Panc1 (cell line): Measurements from ENCODE around the gene RDH13. TPM values are rescaled to one million over a fixed set of nuclear protein-coding genes. Genes with fewer than 3 reads are reported as not detected.
A peak's percentile ranks its signal among the peaks of the same experiment; 100 is the strongest.

ENCODE experiments used
- ATAC-seq: fragments of 200-7000 bp; cut with Tn5 transposase; 2 replicates; pipeline ENCODE4 v1.9.1; 2020; ENCODE audit warnings: mild to moderate bottlenecking, moderate library complexity
- BruUV-seq: library from RNA; stranded (reverse); fragments of 400-500 nt; replicated peaks from 2 replicates; lab custom pipeline; 2021; lab: Mats Ljungman, UMichigan
- CTCF ChIA-PET: fragments of 300-600 bp; sonication (Branson Sonifier 250); formaldehyde crosslinking; loops from one replicate; lab custom pipeline; 2022; ENCODE audit warnings: antibody characterized with exemption; lab: Charles Lee
- POLR2A ChIA-PET: fragments of 300-600 bp; sonication (Branson Sonifier 250); formaldehyde crosslinking; loops from one replicate; lab custom pipeline; 2022; ENCODE audit warnings: antibody characterized with exemption; lab: Charles Lee
- DNase-seq: peaks from one replicate; pipeline ENCODE4 v3.0.0-alpha.2; 2010; ENCODE audit warnings: low read depth, low spot score
- H3K27ac ChIP-seq: 2 replicates; pipeline ENCODE4 v1.5.1; 2011; ENCODE audit warnings: mild to moderate bottlenecking, low read length, inconsistent platforms
- H3K27me3 ChIP-seq: fragments of 200-500 bp; sonication (Bioruptor generic); 2 replicates; pipeline ENCODE4 v1.6.0; 2014; ENCODE audit warnings: low read length, inconsistent platforms; ENCODE audit not compliant: control insufficient read depth, insufficient read depth
- H3K36me3 ChIP-seq: fragments of 200-500 bp; sonication (Bioruptor generic); 2 replicates; pipeline ENCODE4 v1.5.1; 2014; ENCODE audit warnings: inconsistent platforms, mild to moderate bottlenecking, low read length, moderate library complexity; ENCODE audit not compliant: control insufficient read depth, insufficient read depth
- H3K4me1 ChIP-seq: 2 replicates; pipeline ENCODE4 v1.5.1; 2011; ENCODE audit warnings: inconsistent platforms, mild to moderate bottlenecking, low read length, moderate library complexity; ENCODE audit not compliant: control insufficient read depth, insufficient read depth
- H3K4me3 ChIP-seq, 2 experiments: 2 replicates each; pipeline ENCODE4 v1.5.1; 2011 to 2012; ENCODE audit warnings: low read depth in 2 of 2, low read length in 2 of 2, mild to moderate bottlenecking in 2 of 2, inconsistent platforms in 1 of 2, moderate library complexity in 1 of 2
- H3K9me3 ChIP-seq: fragments of 200-500 bp; sonication (Bioruptor generic); 2 replicates; pipeline ENCODE4 v1.5.1; 2014; ENCODE audit warnings: low read depth, mild to moderate bottlenecking, inconsistent platforms, low read length, moderate library complexity; ENCODE audit not compliant: control insufficient read depth, insufficient read depth
- CTCF ChIP-seq: fragments of 450-650 bp; IDR thresholded peaks from 2 replicates; pipeline ENCODE4 v1.5.1; 2017; ENCODE audit warnings: mild to moderate bottlenecking
- POLR2AphosphoS5 ChIP-seq: IDR thresholded peaks from 2 replicates; pipeline ENCODE4 v1.6.1; 2012; ENCODE audit warnings: mild to moderate bottlenecking, low read depth, low read length, moderate library complexity
- REST ChIP-seq, 2 experiments: IDR thresholded peaks; 2 replicates each; pipeline ENCODE4 v1.6.1; 2011 to 2012; ENCODE audit warnings: low read depth in 2 of 2, control low read depth in 1 of 2, low read length in 1 of 2, mild to moderate bottlenecking in 1 of 2, moderate library complexity in 1 of 2; ENCODE audit not compliant: insufficient read depth in 1 of 2
- SIN3A ChIP-seq: IDR thresholded peaks from 2 replicates; pipeline ENCODE4 v1.6.1; 2012; ENCODE audit warnings: low read depth, mild to moderate bottlenecking, low read length, moderate library complexity, borderline replicate concordance; ENCODE audit not compliant: insufficient read depth
- TCF7L2 ChIP-seq: IDR thresholded peaks from 2 replicates; pipeline ENCODE4 v1.6.1; 2011; ENCODE audit warnings: mild to moderate bottlenecking, low read depth, low read length, inconsistent platforms
- in situ Hi-C: cut with HindIII; loops from 2 replicates; pipeline ENCODE4 v1.10.0; 2016; ENCODE audit warnings: low sequenced_read_pairs, low pct_unique_long_range_greater_than_20kb
- intact Hi-C: fragments of 100-400 bp; cut with micrococcal nuclease; formaldehyde crosslinking; loops from one replicate; pipeline ENCODE4 v1.10.0; 2022; ENCODE audit not compliant: unreplicated experiment
- total RNA-seq: library from RNA; stranded (reverse); gene quantifications from one replicate; pipeline ENCODE4 v1.2.1, GENCODE V29; 2021; ENCODE audit not compliant: unreplicated experiment

RDH13 gene
- total RNA-seq, 1 experiment from 2014 or later: 37.8 TPM

GRCh38 chr19:55097864-55098715 is 35.1 kb upstream of the RDH13 start:
- TF ChIP-seq SIN3A: no peak
- no peak for TF ChIP-seq POLR2AphosphoS5
- TF ChIP-seq REST (IDR thresholded peaks at IDR 0.05; ENCODE audit: insufficient read depth in 1 of 2, low read depth in 2 of 2, low read length in 1 of 2): no peak
- TF ChIP-seq TCF7L2: no peak
- TF ChIP-seq CTCF: no peak
- Histone ChIP-seq H3K27me3 (no peaks in the 10 kb centered on the region), H3K4me1 (peaks cover 19% of the 10 kb centered on the region), H3K4me3 (no peak overlapping the region), H3K27ac (no peak overlapping the region), H3K9me3 (no peaks in the 10 kb centered on the region), H3K36me3 (no peaks in the 10 kb centered on the region)
- CTCF ChIA-PET: no interaction called here
- intact Hi-C loops (no loop called here), in situ Hi-C loops (no loop called here)
- POLR2A ChIA-PET: no interaction called here
- no peak for DNase-seq
- no peak for ATAC-seq
- no TSS peak for BruUV-seq

- ChIA-PET POLR2A (interaction anchor here (0.6 kb wide), 1 partner anchor 178 kb away, joined by 6 read pairs; no protein-coding TSS in a partner anchor), CTCF (no interaction called here)
- Histone ChIP-seq H3K27ac (no peak overlapping the region), H3K27me3 (no peaks in the 10 kb centered on the region), H3K9me3 (no peaks in the 10 kb centered on the region), H3K4me3 (no peak overlapping the region), H3K4me1 (peaks cover 26% of the 10 kb centered on the region), H3K36me3 (peaks cover 2% of the 10 kb centered on the region; the same call in 1 of the 2 replicates)
- ATAC-seq (peak; percentile 64), DNase-seq (no peak)
- intact Hi-C loops: no loop called here
- TSS peak; percentile 77 for BruUV-seq
- in situ Hi-C loops: no loop called here
- TF ChIP-seq CTCF (peak; percentile 71), REST (IDR thresholded peaks at IDR 0.05; ENCODE audit: insufficient read depth in 1 of 2, low read depth in 2 of 2, low read length in 1 of 2) (no peak)
These were observed 33.2 kb upstream of the RDH13 start for GRCh38 chr19:55096061-55096701.
